NB4 (cell line): ENCODE measurements around the gene CECR2.

Experiments used
- CTCF ChIP-seq: IDR thresholded peaks from one replicate; pipeline ENCODE4 v1.5.1; 2012; ENCODE audit warnings: low read depth, low read length
- MAX ChIP-seq: IDR thresholded peaks from 2 replicates; pipeline ENCODE4 v1.6.1; 2011; ENCODE audit warnings: low read depth, low read length
- MYC ChIP-seq: IDR thresholded peaks from 2 replicates; pipeline ENCODE4 v1.6.1; 2011; ENCODE audit warnings: low read depth, low read length
- POLR2A ChIP-seq: IDR thresholded peaks from 2 replicates; pipeline ENCODE4 v1.6.1; 2011; ENCODE audit warnings: mild to moderate bottlenecking; ENCODE audit not compliant: insufficient read length; ENCODE audit errors: extremely low read depth

DNA sequence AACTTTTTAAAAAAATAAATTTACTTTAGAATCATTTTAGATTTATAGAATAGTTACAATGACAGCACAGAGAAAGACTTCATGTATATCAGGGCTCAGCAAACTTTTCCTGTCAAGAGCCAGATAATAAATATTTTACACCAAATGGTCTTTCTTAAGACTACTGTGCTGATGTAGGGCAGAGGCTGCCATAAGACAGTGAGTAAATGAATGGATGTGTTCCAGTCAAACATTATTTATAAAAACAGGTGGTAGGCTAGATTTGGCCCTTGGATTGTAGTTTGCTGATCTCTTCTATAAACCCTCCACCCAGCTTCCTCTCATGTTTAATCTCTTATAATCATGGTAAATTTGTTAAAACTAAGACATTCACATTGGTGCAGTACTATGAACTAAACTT, 33.0 kb downstream of the CECR2 start:
- no peak for TF ChIP-seq CTCF
- no peak for TF ChIP-seq POLR2A
- TF ChIP-seq MYC, result no peak
- TF ChIP-seq MAX, result no peak
